Activated B cell treated with CpG ODN at 0.5 μM for 24 hours (primary cell): ENCODE measurements around the gene APLP2. TPM values are rescaled to one million over a fixed set of nuclear protein-coding genes. Genes with fewer than 3 reads are reported as not detected.
"Not testable (repeated sequence)": the region's sequence is repeated elsewhere in the genome, so short reads cannot be mapped to it uniquely, and the experiment has no call there.

Experiments
- ATAC-seq: fragments of 200-7000 bp; cut with Tn5 transposase; one replicate; pipeline ENCODE4 v1.10.0; 2021; ENCODE audit warnings: low read depth, mild to moderate bottlenecking, moderate library complexity
- CTCF ChIA-PET: fragments of 350-600 bp; sonication (Branson Sonifier 250); formaldehyde crosslinking; loops from one replicate; lab custom pipeline; 2021; ENCODE audit warnings: antibody characterized with exemption; lab: Charles Lee
- POLR2A ChIA-PET: fragments of 350-600 bp; sonication (Branson Sonifier 250); formaldehyde crosslinking; loops from one replicate; lab custom pipeline; 2021; ENCODE audit warnings: antibody characterized with exemption; lab: Charles Lee
- DNase-seq: peaks from one replicate; pipeline ENCODE4 v3.0.0; 2022
- H3K27ac Mint-ChIP-seq: one replicate; pipeline ENCODE4 v1.8.0; 2020; ENCODE audit warnings: mixed read lengths
- H3K27me3 Mint-ChIP-seq: one replicate; pipeline ENCODE4 v1.8.0; 2021; ENCODE audit warnings: mixed read lengths
- H3K36me3 Mint-ChIP-seq: one replicate; pipeline ENCODE4 v1.8.0; 2021; ENCODE audit warnings: low read depth, mixed read lengths
- H3K4me1 Mint-ChIP-seq: one replicate; pipeline ENCODE4 v1.8.0; 2021; ENCODE audit warnings: mixed read lengths
- H3K4me3 Mint-ChIP-seq: one replicate; pipeline ENCODE4 v1.8.0; 2020; ENCODE audit warnings: mild to moderate bottlenecking, mixed read lengths
- H3K9me3 Mint-ChIP-seq: one replicate; pipeline ENCODE4 v1.8.0; 2020; ENCODE audit warnings: mixed read lengths
- CTCF ChIP-seq: fragments of 200-600 bp; IDR thresholded peaks from one replicate; pipeline ENCODE4 v1.8.0; 2022; ENCODE audit warnings: antibody characterized with exemption, mild to moderate bottlenecking
- intact Hi-C: fragments of 100-400 bp; cut with micrococcal nuclease; formaldehyde crosslinking; loops from one replicate; pipeline ENCODE4 v1.15.1; 2024
- total RNA-seq: library from RNA; stranded (reverse); gene quantifications from 2 replicates; pipeline ENCODE4 v1.2.3, GENCODE V29; 2022

Gene APLP2
- total RNA-seq, 1 donor from 2014 or later, result 50.8 TPM

DNA sequence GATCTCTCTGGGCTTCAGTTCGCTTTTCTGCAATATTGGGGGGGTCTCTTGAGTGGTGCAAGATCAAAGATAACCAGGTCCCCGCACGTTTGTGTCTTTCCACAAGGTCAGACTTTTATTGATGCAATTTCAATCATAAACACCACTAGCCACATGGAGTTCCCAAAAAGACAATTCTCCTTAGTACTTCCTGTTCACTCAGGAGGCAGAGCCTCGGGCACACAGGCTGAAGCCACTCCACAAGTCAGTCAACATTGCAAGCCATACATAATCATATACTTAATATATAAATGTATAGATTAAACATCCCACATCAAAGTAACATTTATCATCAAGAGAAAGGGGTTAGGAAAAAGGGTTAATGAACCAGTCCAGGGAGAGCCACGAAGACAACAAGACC lies 101.8 kb downstream of the APLP2 start:
- POLR2A ChIA-PET, result interaction anchor here (0.6 to 0.7 kb wide), 2 partner anchors 27 to 274 kb away, joined by 3 to 14 read pairs; no protein-coding TSS in a partner anchor
- H3K9me3 Mint-ChIP-seq, result no peaks in the 10 kb centered on the region
- no peak overlapping the region for H3K27ac Mint-ChIP-seq
- H3K4me1 Mint-ChIP-seq, result peaks cover 56% of the 10 kb centered on the region
- ATAC-seq (no peak), DNase-seq (no peak)
- peaks cover 7% of the 10 kb centered on the region for H3K36me3 Mint-ChIP-seq
- TF ChIP-seq CTCF, result no peak
- no peaks in the 10 kb centered on the region for H3K27me3 Mint-ChIP-seq
- no peak overlapping the region for H3K4me3 Mint-ChIP-seq
- CTCF ChIA-PET, result interaction anchor here (1.7 kb wide), 1 partner anchor 41 kb away, joined by 4 read pairs; no protein-coding TSS in a partner anchor
- intact Hi-C loops, result no loop called here

- DNase-seq, H3K9me3 Mint-ChIP-seq, ATAC-seq, H3K27me3 Mint-ChIP-seq, H3K27ac Mint-ChIP-seq, H3K4me3 Mint-ChIP-seq, intact Hi-C loops, H3K36me3 Mint-ChIP-seq: not testable (repeated sequence)
- H3K4me1 Mint-ChIP-seq, result peaks cover 53% of the 10 kb centered on the region
- ChIA-PET POLR2A (interaction anchor here (0.6 to 0.7 kb wide), 2 partner anchors 28 to 274 kb away, joined by 3 to 14 read pairs; no protein-coding TSS in a partner anchor), CTCF (interaction anchor here (1.7 kb wide), 1 partner anchor 41 kb away, joined by 4 read pairs; no protein-coding TSS in a partner anchor)
Observed at GRCh38 chr11:130172001-130172400, 102.3 kb downstream of the APLP2 start.

DNA sequence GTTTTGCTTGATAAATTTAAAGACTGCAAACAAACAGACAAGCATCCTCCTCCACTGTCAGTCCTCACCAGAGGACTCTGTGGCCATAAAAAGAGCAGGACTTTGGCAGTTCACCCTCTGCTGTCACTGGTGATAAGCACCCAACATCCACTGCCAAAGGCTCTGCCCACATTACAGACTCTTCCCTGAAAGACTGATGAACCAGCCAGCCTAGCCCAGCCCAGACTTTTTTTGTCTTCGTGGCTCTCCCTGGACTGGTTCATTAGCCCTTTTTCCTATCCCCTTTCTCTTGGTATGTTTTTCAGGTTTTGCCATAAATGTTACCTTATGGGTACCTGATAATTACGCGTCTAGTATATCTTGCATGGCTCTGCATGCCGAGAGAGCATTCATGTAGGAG lies 104.9 kb downstream of the APLP2 start:
- TF ChIP-seq CTCF, result no peak
- H3K27ac Mint-ChIP-seq, result no peak overlapping the region
- CTCF ChIA-PET, result no interaction called here
- peaks cover 46% of the 10 kb centered on the region for H3K4me1 Mint-ChIP-seq
- ATAC-seq, result no peak
- intact Hi-C loops, result no loop called here
- no peaks in the 10 kb centered on the region for H3K9me3 Mint-ChIP-seq
- POLR2A ChIA-PET, result no interaction called here
- peaks cover 7% of the 10 kb centered on the region for H3K36me3 Mint-ChIP-seq
- DNase-seq, result no peak
- H3K27me3 Mint-ChIP-seq, result no peaks in the 10 kb centered on the region
- no peak overlapping the region for H3K4me3 Mint-ChIP-seq

- ATAC-seq (no peak), DNase-seq (no peak)
- no peak overlapping the region for H3K4me3 Mint-ChIP-seq
- H3K4me1 Mint-ChIP-seq, result peaks cover 47% of the 10 kb centered on the region
- intact Hi-C loops, result no loop called here
- TF ChIP-seq CTCF, result no peak
- H3K9me3 Mint-ChIP-seq, result no peaks in the 10 kb centered on the region
- no peaks in the 10 kb centered on the region for H3K27me3 Mint-ChIP-seq
- peaks cover 7% of the 10 kb centered on the region for H3K36me3 Mint-ChIP-seq
- ChIA-PET POLR2A (interaction anchor here (0.7 kb wide), 1 partner anchor 10 kb away, joined by 7 read pairs; no protein-coding TSS in a partner anchor), CTCF (interaction anchor here (0.7 kb wide), 1 partner anchor 16 kb away, joined by 3 read pairs; the partner anchor contains the start of gene ST14)
- H3K27ac Mint-ChIP-seq, result no peak overlapping the region
Observed at GRCh38 chr11:130175898-130176297, 106.2 kb downstream of the APLP2 start.

DNA sequence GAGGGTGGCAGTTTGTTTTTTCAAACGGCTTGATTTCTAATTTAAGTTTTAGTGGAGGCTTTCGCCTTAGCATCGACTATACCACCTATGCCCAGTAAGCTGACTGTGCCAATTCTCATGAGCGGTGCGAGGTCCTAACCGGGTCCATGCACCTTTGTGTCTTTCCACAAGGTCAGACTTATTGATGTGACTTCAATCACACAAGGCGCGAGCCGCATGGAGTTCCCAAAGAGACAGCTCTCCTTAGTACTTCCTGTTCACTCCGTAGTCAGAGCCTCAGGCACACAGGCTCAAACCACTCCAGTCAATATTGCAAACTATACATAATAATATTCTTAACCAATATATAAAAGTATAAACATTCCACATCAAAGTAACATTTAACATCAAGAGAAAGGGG lies 108.1 kb downstream of the APLP2 start:
- Mint-ChIP-seq H3K27ac (peak overlapping the region; percentile 30), H3K4me1 (peaks cover 52% of the 10 kb centered on the region), H3K36me3 (peaks cover 7% of the 10 kb centered on the region), H3K27me3 (no peaks in the 10 kb centered on the region), H3K9me3 (no peaks in the 10 kb centered on the region), H3K4me3 (no peak overlapping the region)
- TF ChIP-seq CTCF, result no peak
- CTCF ChIA-PET, result no interaction called here
- no peak for DNase-seq
- ATAC-seq, result no peak
- POLR2A ChIA-PET, result interaction anchor here (1.4 kb wide), 1 partner anchor 12 kb away, joined by 4 read pairs; no protein-coding TSS in a partner anchor
- intact Hi-C loops, result no loop called here
